ENCODE results near the gene MTHFD1L.

DNA sequence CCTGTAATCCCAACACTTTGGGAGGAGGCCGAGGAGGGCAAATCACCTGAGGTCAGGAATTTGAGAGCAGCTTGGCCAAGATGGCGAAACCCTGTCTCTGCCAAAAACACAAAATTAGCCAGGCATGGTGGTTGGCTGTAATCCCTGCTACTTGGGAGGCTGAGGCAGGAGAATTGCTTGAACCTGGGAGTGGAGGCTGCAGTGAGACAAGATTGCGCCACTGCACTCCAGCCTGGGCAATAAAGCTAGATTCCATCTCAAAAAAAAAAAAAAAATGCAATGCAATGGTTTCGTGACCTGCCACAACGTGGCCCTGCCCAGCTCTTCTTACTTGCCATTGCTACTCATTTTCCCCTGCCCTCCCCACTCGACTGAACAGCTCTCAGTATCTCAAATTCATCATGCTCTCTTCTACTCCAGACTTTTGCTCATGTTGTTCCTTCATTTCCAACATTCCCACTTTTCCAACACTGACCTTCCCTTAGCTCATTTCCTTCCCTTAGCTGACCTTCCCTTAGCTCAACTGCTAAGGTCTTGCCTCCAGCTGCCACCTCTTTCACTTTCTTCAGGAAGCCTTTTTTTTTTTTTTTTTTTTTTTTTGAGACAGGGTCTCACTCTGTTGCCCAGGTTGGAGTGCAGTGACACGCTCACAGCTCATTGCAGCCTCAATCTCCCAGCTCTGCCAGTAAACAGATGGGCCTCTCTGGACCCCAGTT is 2.1 kb upstream of the MTHFD1L start:
- TF ChIP-seq, protein P1, sequence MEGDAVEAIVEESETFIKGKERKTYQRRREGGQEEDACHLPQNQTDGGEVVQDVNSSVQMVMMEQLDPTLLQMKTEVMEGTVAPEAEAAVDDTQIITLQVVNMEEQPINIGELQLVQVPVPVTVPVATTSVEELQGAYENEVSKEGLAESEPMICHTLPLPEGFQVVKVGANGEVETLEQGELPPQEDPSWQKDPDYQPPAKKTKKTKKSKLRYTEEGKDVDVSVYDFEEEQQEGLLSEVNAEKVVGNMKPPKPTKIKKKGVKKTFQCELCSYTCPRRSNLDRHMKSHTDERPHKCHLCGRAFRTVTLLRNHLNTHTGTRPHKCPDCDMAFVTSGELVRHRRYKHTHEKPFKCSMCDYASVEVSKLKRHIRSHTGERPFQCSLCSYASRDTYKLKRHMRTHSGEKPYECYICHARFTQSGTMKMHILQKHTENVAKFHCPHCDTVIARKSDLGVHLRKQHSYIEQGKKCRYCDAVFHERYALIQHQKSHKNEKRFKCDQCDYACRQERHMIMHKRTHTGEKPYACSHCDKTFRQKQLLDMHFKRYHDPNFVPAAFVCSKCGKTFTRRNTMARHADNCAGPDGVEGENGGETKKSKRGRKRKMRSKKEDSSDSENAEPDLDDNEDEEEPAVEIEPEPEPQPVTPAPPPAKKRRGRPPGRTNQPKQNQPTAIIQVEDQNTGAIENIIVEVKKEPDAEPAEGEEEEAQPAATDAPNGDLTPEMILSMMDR (IDR thresholded peaks at IDR 0.05) = no peak
- no peak for TF ChIP-seq POLR2A (IDR thresholded peaks at IDR 0.05)
